Kidney (tissue), 14 donors: ENCODE measurements around the gene GALNT18. TPM values are rescaled to one million over a fixed set of nuclear protein-coding genes. Genes with fewer than 3 reads are reported as not detected.

ENCODE experiments used
- DNase-seq, 5 donors: peaks; one replicate each; pipeline ENCODE4 v3.0.0-alpha.2; 2013 to 2020
- FAIRE-seq: peaks from 2 replicates; lab custom pipeline; 2012; peaks lifted over from hg19 to GRCh38; lab: Jason Lieb, UNC
- H3K27ac ChIP-seq, 2 donors: one replicate each; pipeline ENCODE4 v1.7.0; 2013; ENCODE audit warnings: low read depth in 2 of 2, low read length in 2 of 2, inconsistent platforms in 1 of 2
- H3K27me3 ChIP-seq: one replicate; pipeline ENCODE4 v1.7.1; 2013; ENCODE audit warnings: low read length, inconsistent platforms; ENCODE audit not compliant: control insufficient read depth, insufficient read depth
- H3K36me3 ChIP-seq, 3 donors: one replicate each; pipeline versions ENCODE4 v1.7.0 to v1.7.1; 2013; ENCODE audit warnings: low read length in 3 of 3, control low read depth in 1 of 3, inconsistent platforms in 1 of 3; ENCODE audit not compliant: insufficient read depth in 3 of 3, control insufficient read depth in 2 of 3
- H3K4me1 ChIP-seq, 3 donors: one replicate each; pipeline versions ENCODE4 v1.7.0 to v1.7.1; 2013; ENCODE audit warnings: low read length in 3 of 3, inconsistent platforms in 1 of 3, low read depth in 1 of 3; ENCODE audit not compliant: control insufficient read depth in 2 of 3, insufficient read depth in 2 of 3
- H3K4me3 ChIP-seq, 3 donors: one replicate each; pipeline versions ENCODE4 v1.7.0 to v1.8.1; 2013; ENCODE audit warnings: low read length in 3 of 3, control low read depth in 1 of 3, inconsistent platforms in 1 of 3
- H3K9ac ChIP-seq, 3 donors: one replicate each; pipeline versions ENCODE4 v1.7.0 to v1.7.1; 2013; ENCODE audit warnings: low read length in 3 of 3, control low read depth in 1 of 3, inconsistent platforms in 1 of 3
- H3K9me3 ChIP-seq, 3 donors: one replicate each; pipeline versions ENCODE4 v1.7.0 to v1.7.1; 2013; ENCODE audit warnings: low read length in 3 of 3, control low read depth in 1 of 3, inconsistent platforms in 1 of 3; ENCODE audit not compliant: control insufficient read depth in 2 of 3, insufficient read depth in 1 of 3
- CTCF ChIP-seq: IDR thresholded peaks from 3 replicates; pipeline ENCODE4 v1.5.1; 2012; ENCODE audit warnings: mild to moderate bottlenecking, moderate library complexity, borderline replicate concordance; ENCODE audit not compliant: insufficient read depth; ENCODE audit errors: extremely low read depth
- intact Hi-C: fragments of 100-400 bp; cut with DNase I; formaldehyde crosslinking; loops from one replicate; pipeline ENCODE4 v1.11.1; 2022
- polyA plus RNA-seq: library from polyadenylated mRNA; stranded (reverse); fragments of 350-450 nt; fragmentation: Illumina TruSeq; extraction: RNeasy Lipid Tissue Mini Kit (QIAGEN cat#74804); gene quantifications from one replicate; pipeline ENCODE4 v1.2.3, GENCODE V29; 2014; ENCODE audit warnings: low read depth, low replicate concordance; ENCODE audit not compliant: insufficient read depth
- total RNA-seq: library from RNA; stranded (reverse); fragmentation: NEBNext Ultra II Directional; extraction: Animal tissue kit (Norgen Biotek cat#: 25700); gene quantifications from one replicate; pipeline ENCODE4 v1.2.1, GENCODE V29; 2021
- donor health status: control.
- donor health status: control.
- donor health status: control.
- donor health status: control.
- donor health status: control.
- donor health status: DM: yes; HTN: yes; CAD: no.
- donor health status: Normal renal cell carcinoma (clear cell type).

Gene GALNT18
- total and polyA plus RNA-seq, 2 donors from 2014 or later = 27.2 to 42.1 TPM

DNA sequence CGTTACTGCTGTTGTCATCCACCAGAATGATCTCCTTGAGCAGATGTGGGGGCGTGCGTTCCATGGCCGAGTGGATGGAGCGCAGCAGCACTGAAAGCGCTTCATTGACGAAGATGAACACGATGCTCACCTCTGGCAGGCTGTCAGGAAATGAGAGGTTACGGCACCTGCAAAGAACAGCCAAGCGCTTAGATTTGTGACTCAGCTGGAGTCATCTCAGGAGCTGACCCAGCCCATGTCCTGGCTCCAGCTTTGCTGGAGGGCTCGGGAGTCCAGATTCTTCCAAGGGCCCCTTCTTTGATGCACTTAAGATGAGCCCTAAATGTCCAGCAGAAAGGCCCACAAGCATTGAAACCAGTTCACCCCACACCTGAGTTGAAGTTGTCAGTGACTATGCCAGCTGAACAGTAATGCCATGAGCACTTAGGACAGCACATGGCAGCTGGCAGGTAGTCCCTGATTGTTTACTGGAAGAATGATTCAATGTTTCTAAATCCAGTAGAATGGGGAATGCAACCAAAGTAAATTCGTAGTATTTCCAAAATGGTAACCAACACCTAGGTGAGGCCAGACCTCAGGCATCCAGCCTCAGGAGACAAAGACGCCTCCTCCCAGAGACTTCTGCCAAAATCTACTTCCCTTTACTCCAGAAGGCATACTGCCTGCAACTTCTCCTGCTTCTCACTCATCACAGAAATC is 189.0 kb downstream of the GALNT18 start:
- no peaks in the 10 kb centered on the region for H3K9me3 ChIP-seq
- no peaks in the 10 kb centered on the region for H3K27me3 ChIP-seq
- no peak overlapping the region for H3K4me3 ChIP-seq
- H3K9ac ChIP-seq = no peak overlapping the region
- intact Hi-C loops = no loop called here
- H3K4me1 ChIP-seq = peaks cover 0 to 11% (median 9%) of the 10 kb centered on the region in 3 donors
- peaks cover 0 to 10% (median 6%) of the 10 kb centered on the region in 3 donors for H3K36me3 ChIP-seq
- FAIRE-seq (no peak), DNase-seq (no peak)
- TF ChIP-seq CTCF = no peak
- no peak overlapping the region for H3K27ac ChIP-seq

DNA sequence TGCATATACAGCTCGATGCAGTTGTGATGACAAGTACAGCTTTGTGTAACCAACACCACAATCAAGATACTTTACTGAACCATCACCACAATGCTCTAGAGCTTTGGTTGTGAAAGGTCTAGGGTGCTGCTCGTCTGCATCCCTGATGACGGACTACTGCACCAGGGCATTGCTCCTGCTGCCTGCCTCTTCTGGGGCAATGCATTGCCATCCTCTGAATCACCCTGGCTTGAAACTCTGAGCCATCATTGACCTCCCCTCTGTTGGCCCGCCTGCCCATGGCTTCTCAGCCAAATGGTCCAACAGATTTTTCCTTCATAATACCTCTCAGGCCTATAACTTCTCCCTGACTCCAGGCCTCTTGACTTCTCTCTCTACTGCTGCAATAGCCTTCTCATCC is 191.4 kb downstream of the GALNT18 start:
- H3K27ac ChIP-seq = no peak overlapping the region
- no peak overlapping the region for H3K9ac ChIP-seq
- no peak for TF ChIP-seq CTCF
- no peaks in the 10 kb centered on the region for H3K27me3 ChIP-seq
- H3K36me3 ChIP-seq = peaks cover 0 to 10% (median 6%) of the 10 kb centered on the region in 3 donors
- no peaks in the 10 kb centered on the region for H3K9me3 ChIP-seq
- intact Hi-C loops = no loop called here
- no peak for DNase-seq
- H3K4me3 ChIP-seq = no peak overlapping the region
- peaks cover 0 to 9% (median 2%) of the 10 kb centered on the region in 3 donors for H3K4me1 ChIP-seq
- FAIRE-seq = no peak

DNA sequence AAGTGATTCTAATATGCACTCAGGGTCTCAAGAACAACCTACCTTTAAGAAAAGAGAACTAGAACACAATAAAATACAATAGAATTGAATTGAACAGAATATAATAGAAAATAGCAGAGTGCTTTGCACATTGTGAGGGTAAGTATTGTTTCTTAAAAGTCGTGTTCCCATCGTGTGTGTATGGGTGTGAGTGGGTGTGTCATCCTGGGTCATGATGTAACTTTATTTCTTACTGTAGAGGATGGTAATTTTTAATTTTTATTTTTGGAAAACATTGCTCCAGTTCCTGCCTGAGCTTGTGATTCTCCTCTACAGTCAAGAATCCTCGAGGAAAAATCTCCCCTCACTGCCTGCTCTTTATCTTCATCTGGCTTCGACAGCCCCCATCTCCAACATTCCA is 193.1 kb downstream of the GALNT18 start:
- TF ChIP-seq CTCF = no peak
- Histone ChIP-seq H3K4me3 (no peak overlapping the region), H3K36me3 (peaks cover 0 to 10% (median 6%) of the 10 kb centered on the region in 3 donors), H3K27ac (no peak overlapping the region), H3K9ac (no peak overlapping the region), H3K27me3 (no peaks in the 10 kb centered on the region), H3K9me3 (no peaks in the 10 kb centered on the region), H3K4me1 (peaks cover 0 to 9% (median 2%) of the 10 kb centered on the region in 3 donors)
- intact Hi-C loops = no loop called here
- DNase-seq = no peak
- FAIRE-seq = no peak
